Upper lobe of right lung (tissue), 1 donor: ENCODE data around the gene RRP9. TPM values are rescaled to one million over a fixed set of nuclear protein-coding genes. Genes with fewer than 3 reads are reported as not detected.

Experiments
- ATAC-seq: fragments of 200-7000 bp; cut with Tn5 transposase; one replicate; pipeline ENCODE4 v1.9.1; 2020; ENCODE audit warnings: mild to moderate bottlenecking, moderate library complexity
- DNase-seq: peaks from one replicate; pipeline ENCODE4 v3.0.0-alpha.2; 2020
- H3K27ac ChIP-seq: fragments of 200-600 bp; one replicate; pipeline ENCODE4 v1.8.0; 2022
- H3K27me3 ChIP-seq: fragments of 200-600 bp; one replicate; pipeline ENCODE4 v1.8.0; 2022; ENCODE audit warnings: mild to moderate bottlenecking
- H3K36me3 ChIP-seq: fragments of 200-600 bp; one replicate; pipeline ENCODE4 v1.8.0; 2022
- H3K4me1 ChIP-seq: fragments of 200-600 bp; one replicate; pipeline ENCODE4 v1.8.0; 2022
- H3K4me3 ChIP-seq: fragments of 200-600 bp; one replicate; pipeline ENCODE4 v1.8.0; 2022; ENCODE audit warnings: mild to moderate bottlenecking
- H3K9me3 ChIP-seq: fragments of 200-600 bp; one replicate; pipeline ENCODE4 v1.8.0; 2022
- intact Hi-C: fragments of 100-400 bp; cut with DNase I; formaldehyde crosslinking; loops from one replicate; pipeline ENCODE4 v1.11.0; 2022
- total RNA-seq: library from RNA; stranded (reverse); fragmentation: NEBNext Ultra II Directional; extraction: Animal tissue kit (Norgen Biotek cat#: 25700); gene quantifications from one replicate; pipeline ENCODE4 v1.2.1, GENCODE V29; 2021
- TF ChIP-seq, protein P1 (sequence below): fragments of 200-600 bp; IDR thresholded peaks from one replicate; pipeline ENCODE4 v1.8.0; 2022; ENCODE audit warnings: antibody characterized with exemption
- donor health status: DM: no; HTN: yes; CAD: no; lungs with severe emphysema.

RRP9 gene
- total RNA-seq, 1 donor from 2014 or later: 20.6 TPM

DNA sequence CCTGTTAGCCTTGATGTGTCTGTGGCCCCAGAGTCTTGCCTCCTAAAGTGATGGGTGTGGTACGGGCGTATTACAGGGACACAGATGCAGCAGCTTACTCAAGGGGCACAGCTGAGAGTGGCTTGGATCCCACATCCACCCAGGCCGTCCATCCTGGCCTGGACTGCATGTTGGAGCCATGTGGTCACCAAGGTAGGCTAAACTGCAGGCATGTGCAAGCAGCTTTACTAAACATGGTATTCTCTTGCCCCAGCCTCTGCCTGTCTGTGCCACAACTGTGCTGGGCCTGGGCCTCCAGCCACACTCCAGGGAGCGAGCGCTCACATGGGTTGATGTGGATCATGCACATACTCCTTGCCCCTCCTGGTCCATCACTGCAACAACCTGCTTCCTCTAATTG, 7.4 kb upstream of the RRP9 start:
- Histone ChIP-seq H3K4me1 (no peaks in the 10 kb centered on the region), H3K9me3 (no peaks in the 10 kb centered on the region), H3K4me3 (no peak overlapping the region), H3K27me3 (no peaks in the 10 kb centered on the region), H3K27ac (no peak overlapping the region), H3K36me3 (no peaks in the 10 kb centered on the region)
- DNase-seq (peak; percentile 39), ATAC-seq (no peak)
- TF ChIP-seq, protein P1, sequence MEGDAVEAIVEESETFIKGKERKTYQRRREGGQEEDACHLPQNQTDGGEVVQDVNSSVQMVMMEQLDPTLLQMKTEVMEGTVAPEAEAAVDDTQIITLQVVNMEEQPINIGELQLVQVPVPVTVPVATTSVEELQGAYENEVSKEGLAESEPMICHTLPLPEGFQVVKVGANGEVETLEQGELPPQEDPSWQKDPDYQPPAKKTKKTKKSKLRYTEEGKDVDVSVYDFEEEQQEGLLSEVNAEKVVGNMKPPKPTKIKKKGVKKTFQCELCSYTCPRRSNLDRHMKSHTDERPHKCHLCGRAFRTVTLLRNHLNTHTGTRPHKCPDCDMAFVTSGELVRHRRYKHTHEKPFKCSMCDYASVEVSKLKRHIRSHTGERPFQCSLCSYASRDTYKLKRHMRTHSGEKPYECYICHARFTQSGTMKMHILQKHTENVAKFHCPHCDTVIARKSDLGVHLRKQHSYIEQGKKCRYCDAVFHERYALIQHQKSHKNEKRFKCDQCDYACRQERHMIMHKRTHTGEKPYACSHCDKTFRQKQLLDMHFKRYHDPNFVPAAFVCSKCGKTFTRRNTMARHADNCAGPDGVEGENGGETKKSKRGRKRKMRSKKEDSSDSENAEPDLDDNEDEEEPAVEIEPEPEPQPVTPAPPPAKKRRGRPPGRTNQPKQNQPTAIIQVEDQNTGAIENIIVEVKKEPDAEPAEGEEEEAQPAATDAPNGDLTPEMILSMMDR: no peak
- intact Hi-C loops: no loop called here

DNA sequence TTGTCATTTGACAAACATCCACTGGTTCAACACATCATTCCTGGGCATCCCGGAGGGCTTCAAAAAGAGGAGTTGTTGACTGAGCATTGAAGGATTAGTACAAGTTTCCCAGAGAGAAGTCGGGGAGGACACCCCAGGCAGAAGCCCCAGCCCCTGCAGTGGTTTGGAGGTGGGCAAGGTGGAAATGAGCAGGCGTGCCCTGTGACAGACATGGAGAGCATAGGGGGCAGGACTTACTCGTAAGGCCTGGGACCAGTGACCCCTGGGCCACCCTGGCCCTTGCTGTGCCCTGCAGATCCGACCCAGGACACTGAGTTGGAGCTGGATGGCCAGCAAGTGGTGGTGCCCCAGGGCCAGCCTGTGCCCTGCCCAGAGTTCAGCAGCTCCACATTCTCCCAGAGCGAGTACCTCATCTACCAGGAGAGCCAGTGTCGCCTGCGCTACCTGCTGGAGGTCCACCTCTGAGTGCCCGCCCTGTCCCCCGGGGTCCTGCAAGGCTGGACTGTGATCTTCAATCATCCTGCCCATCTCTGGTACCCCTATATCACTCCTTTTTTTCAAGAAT, 6.4 kb upstream of the RRP9 start:
- intact Hi-C loops: no loop called here
- Histone ChIP-seq H3K9me3 (no peaks in the 10 kb centered on the region), H3K27me3 (no peaks in the 10 kb centered on the region), H3K36me3 (no peaks in the 10 kb centered on the region), H3K27ac (no peak overlapping the region), H3K4me3 (no peak overlapping the region), H3K4me1 (peaks cover 5% of the 10 kb centered on the region)
- DNase-seq (peak; percentile 61), ATAC-seq (no peak)
- TF ChIP-seq, protein P1: no peak

DNA sequence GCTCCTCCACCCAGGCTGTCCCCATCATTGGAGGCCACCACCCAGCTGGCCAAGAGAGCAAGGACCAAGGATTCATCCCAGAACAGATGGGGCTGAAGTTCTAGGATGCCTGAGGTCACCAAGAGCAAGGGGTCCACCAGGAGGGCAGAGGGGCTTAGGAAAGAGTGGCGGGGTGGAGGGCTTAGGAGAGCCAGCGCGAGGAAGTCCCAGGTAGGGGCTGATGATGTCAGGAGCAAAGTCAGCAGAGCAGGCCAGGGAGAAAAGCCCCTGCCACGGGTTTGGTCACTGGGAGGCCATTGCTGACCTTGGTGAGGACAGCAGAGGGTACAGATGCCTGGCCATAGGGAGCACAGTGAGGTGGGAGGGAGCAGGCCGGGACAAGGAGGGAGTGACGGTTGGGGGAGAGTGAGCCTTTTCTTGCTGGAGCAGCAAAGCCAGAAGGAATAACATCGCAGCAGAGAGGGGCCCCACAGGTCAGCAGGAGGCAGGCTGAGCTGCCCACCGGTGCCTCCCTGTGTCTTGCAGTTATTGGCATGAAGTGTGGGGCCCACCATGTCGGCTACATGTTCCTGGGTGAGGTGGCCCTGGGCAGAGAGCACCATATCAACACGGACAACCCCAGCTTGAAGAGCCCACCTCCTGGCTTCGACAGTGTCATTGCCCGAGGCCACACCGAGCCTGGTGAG, 5.7 kb upstream of the RRP9 start:
- peaks cover 12% of the 10 kb centered on the region for H3K4me1 ChIP-seq
- intact Hi-C loops: no loop called here
- no peaks in the 10 kb centered on the region for H3K27me3 ChIP-seq
- no peaks in the 10 kb centered on the region for H3K36me3 ChIP-seq
- H3K27ac ChIP-seq: no peak overlapping the region
- no peaks in the 10 kb centered on the region for H3K9me3 ChIP-seq
- H3K4me3 ChIP-seq: no peak overlapping the region
- TF ChIP-seq, protein P1: no peak
- ATAC-seq (no peak), DNase-seq (peak; percentile 51)

DNA sequence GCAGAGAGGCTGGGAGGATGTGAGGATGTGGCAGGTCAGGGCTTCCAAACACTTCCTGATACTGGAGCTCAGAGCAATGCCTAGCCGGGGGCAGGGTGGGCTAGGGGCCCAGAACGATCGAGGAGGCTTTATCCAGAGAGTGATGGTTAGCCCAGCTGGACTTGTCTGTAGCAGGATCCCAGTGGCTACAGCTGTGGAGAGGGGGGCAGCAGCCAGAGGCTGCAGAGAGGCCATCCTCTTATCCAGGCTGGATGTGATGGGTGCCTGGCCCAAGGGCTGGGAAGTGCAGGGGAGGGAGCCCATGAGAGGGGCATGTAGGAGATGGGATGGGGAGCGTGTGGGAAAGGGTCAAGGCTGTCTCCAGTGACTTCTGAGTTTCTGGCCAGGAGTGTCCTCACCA, 5.1 kb upstream of the RRP9 start:
- ATAC-seq (no peak), DNase-seq (peak; percentile 48)
- Histone ChIP-seq H3K27ac (no peak overlapping the region), H3K4me3 (no peak overlapping the region), H3K27me3 (no peaks in the 10 kb centered on the region), H3K36me3 (no peaks in the 10 kb centered on the region), H3K4me1 (peaks cover 13% of the 10 kb centered on the region), H3K9me3 (no peaks in the 10 kb centered on the region)
- intact Hi-C loops: no loop called here
- TF ChIP-seq, protein P1: no peak

DNA sequence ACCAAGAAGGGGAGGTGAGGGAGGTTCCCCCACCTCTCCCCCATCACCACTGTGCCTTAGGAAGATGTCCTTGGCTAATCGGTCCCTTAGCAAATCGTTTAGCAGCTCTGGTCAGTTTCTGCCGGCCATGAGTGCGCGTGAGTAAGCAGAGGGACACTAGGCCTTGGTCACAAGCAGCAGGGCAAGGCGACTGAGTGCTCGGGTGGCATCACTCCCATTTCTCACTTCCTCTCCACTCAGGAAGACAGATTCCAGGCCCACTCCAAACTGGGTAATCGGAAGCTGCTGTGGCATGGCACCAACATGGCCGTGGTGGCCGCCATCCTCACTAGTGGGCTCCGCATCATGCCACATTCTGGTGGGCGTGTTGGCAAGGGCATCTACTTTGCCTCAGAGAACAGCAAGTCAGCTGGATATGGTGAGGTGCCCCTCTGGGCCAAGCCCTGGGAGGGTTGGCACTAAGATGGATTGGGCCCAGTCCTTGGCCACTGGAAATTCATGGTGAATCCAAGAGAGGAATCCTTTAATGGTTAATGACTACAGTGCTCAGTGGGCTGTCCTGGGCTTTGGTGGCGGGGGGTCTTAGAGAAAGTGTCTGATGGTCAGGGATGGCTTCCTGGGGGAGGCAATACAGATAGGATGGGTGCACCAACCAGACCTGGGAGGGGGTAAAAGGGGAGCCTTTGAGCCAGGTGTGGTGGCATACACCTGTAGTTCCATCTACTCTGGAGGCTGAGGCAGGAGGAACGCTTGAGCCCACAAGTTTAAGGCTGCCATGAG, 4.4 kb upstream of the RRP9 start:
- Histone ChIP-seq H3K4me1 (peaks cover 16% of the 10 kb centered on the region), H3K36me3 (no peaks in the 10 kb centered on the region), H3K27ac (no peak overlapping the region), H3K4me3 (no peak overlapping the region), H3K27me3 (no peaks in the 10 kb centered on the region), H3K9me3 (no peaks in the 10 kb centered on the region)
- intact Hi-C loops: no loop called here
- ATAC-seq (no peak), DNase-seq (peak; percentile 50)
- TF ChIP-seq, protein P1: no peak
